ENCODE results near the gene NFIA. TPM values are rescaled to one million over a fixed set of nuclear protein-coding genes. Genes with fewer than 3 reads are reported as not detected.

The NFIA gene
- total RNA-seq, 1 donor from 2014 or later, result 49.4 TPM

DNA sequence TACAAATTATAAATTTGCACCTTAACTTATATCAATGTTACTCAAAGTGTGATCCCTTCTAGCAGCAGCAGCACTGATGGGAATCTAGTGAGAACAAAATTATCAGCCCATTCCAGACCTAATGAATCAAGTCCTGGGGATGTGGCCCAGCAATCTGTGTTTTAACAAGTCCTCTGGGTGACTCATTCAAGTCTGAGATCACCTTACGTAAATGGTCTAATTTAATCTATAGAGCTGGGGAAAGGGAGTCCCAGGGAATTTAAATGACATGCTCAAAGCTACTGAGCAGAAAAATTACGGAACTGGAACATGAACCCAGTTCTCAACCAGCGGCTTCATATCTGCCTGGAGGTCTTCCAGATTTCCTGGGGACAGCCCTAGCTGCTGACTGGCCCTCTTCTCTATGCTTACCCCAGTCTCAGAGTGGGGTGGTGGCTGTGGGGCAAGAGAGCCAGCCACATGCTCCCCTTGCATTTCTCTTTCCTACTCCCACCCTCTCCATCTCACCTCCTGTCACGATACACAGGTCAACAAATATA is 422.6 kb downstream of the NFIA start:
- H3K4me3 Mint-ChIP-seq, result no peak overlapping the region
- TF ChIP-seq, protein P1, sequence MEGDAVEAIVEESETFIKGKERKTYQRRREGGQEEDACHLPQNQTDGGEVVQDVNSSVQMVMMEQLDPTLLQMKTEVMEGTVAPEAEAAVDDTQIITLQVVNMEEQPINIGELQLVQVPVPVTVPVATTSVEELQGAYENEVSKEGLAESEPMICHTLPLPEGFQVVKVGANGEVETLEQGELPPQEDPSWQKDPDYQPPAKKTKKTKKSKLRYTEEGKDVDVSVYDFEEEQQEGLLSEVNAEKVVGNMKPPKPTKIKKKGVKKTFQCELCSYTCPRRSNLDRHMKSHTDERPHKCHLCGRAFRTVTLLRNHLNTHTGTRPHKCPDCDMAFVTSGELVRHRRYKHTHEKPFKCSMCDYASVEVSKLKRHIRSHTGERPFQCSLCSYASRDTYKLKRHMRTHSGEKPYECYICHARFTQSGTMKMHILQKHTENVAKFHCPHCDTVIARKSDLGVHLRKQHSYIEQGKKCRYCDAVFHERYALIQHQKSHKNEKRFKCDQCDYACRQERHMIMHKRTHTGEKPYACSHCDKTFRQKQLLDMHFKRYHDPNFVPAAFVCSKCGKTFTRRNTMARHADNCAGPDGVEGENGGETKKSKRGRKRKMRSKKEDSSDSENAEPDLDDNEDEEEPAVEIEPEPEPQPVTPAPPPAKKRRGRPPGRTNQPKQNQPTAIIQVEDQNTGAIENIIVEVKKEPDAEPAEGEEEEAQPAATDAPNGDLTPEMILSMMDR (conservative IDR thresholded peaks at IDR 0.05), result no peak
- H3K4me1 Mint-ChIP-seq (ENCODE audit: unreplicated experiment), result peaks cover 13% of the 10 kb centered on the region
- no peaks in the 10 kb centered on the region for H3K9me3 Mint-ChIP-seq
- peaks cover 3% of the 10 kb centered on the region for H3K27me3 Mint-ChIP-seq
- no peaks in the 10 kb centered on the region for H3K36me3 Mint-ChIP-seq
- DNase-seq (ENCODE audit: extremely low spot score, unreplicated experiment), result no peak
- H3K27ac Mint-ChIP-seq, result no peak overlapping the region

DNA sequence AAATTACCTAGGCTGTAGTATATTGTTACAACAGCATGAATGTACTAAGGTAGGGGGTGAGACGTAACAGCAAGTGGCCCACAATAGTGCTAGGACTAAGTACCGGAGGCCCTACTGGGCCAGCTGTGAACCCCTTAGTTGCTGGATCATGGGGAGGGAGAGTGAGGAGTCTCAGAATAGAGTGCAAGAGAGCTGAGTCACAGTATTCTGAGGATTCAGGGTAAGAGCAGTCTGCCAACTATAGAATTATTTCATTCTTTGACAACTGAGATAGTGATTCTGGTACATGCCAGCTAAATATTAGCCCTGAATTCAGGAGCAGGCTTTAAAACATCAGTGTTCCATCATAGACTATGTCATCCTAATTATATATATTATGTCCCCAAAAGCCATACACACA is 423.9 kb downstream of the NFIA start:
- peaks cover 13% of the 10 kb centered on the region for H3K4me1 Mint-ChIP-seq (ENCODE audit: unreplicated experiment)
- no peak overlapping the region for H3K27ac Mint-ChIP-seq
- no peaks in the 10 kb centered on the region for H3K27me3 Mint-ChIP-seq

DNA sequence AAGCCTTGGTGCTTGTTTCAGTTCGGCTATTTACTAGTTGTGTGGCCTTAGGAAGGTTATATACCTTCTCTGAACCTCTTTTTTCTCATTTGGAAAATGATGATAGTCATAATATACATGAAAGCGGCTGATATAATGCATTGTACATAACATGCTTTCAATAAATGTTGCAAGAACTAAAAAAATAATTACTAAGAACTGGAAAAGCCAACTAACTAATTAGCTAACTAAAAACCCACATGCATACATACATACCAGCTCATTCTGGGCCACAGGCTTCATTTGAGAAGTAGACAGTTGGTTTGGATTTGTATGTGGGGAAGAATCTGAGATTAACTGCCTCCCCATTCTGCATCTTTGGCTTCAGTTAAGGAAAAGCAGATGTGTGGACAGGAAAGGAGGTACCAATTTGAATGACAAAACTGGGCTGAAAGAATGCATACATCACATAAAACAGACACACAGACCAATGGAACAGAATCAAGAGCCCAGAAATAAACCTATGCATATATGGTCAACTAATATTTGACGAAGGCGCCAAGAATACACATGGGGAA is 424.7 kb downstream of the NFIA start:
- Mint-ChIP-seq H3K4me3 (no peak overlapping the region), H3K4me1 (ENCODE audit: unreplicated experiment) (peaks cover 9% of the 10 kb centered on the region), H3K27me3 (no peaks in the 10 kb centered on the region), H3K27ac (no peak overlapping the region), H3K36me3 (no peaks in the 10 kb centered on the region), H3K9me3 (no peaks in the 10 kb centered on the region)
- no peak for DNase-seq (ENCODE audit: extremely low spot score, unreplicated experiment)
- TF ChIP-seq, protein P1 (conservative IDR thresholded peaks at IDR 0.05), result no peak

More for the DNA sequence above, 423.9 kb downstream of the NFIA start:
- Mint-ChIP-seq H3K4me3 (no peak overlapping the region), H3K36me3 (no peaks in the 10 kb centered on the region), H3K9me3 (no peaks in the 10 kb centered on the region)
- TF ChIP-seq, protein P1 (conservative IDR thresholded peaks at IDR 0.05), result no peak
- no peak for DNase-seq (ENCODE audit: extremely low spot score, unreplicated experiment)

Measured in type B pancreatic cell (in vitro differentiated cells).